Endothelial cell of umbilical vein (primary cell): ENCODE data around the gene MRPS6. TPM values are rescaled to one million over a fixed set of nuclear protein-coding genes. Genes with fewer than 3 reads are reported as not detected.
A peak's percentile ranks its signal among the peaks of the same experiment; 100 is the strongest.

Experiments used
- BruUV-seq: library from RNA; stranded (reverse); fragments of 400-500 nt; replicated peaks from 2 replicates; lab custom pipeline; 2021; lab: Mats Ljungman, UMichigan
- CTCF ChIA-PET: fragments of 300-600, 350-600 bp; sonication (Branson Sonifier 250); formaldehyde crosslinking; loops from one replicate; lab custom pipeline; 2021; ENCODE audit warnings: antibody characterized with exemption, inconsistent platforms; lab: Charles Lee
- POLR2A ChIA-PET: fragments of 300-600, 350-600 bp; sonication (Branson Sonifier 250); formaldehyde crosslinking; loops from one replicate; lab custom pipeline; 2021; ENCODE audit warnings: antibody characterized with exemption, inconsistent platforms; lab: Charles Lee
- DNase-seq: peaks from one replicate; pipeline ENCODE4 v3.0.0-alpha.2; 2011; ENCODE audit warnings: low read depth, low spot score
- FAIRE-seq: peaks from 2 replicates; lab custom pipeline; 2011; peaks lifted over from hg19 to GRCh38; lab: Jason Lieb, UNC
- H2AFZ ChIP-seq: 2 replicates; pipeline ENCODE4 v1.6.0; 2012; ENCODE audit warnings: low read depth, low read length, control low read depth, inconsistent platforms
- H3K27ac ChIP-seq: 2 replicates; pipeline ENCODE4 v1.5.1; 2011; ENCODE audit warnings: low read depth, mild to moderate bottlenecking, control low read depth, low read length, moderate library complexity; ENCODE audit not compliant: insufficient read depth
- H3K27me3 ChIP-seq, 2 experiments: 2 replicates each; pipeline versions ENCODE4 v1.6.0 to v1.6.1; 2011; ENCODE audit warnings: low read length in 2 of 2, mixed read lengths in 1 of 2; ENCODE audit not compliant: control insufficient read depth in 2 of 2, insufficient read depth in 2 of 2
- H3K36me3 ChIP-seq, 2 experiments: 2 replicates in 1 of 2; 3 replicates in 1 of 2; pipeline ENCODE4 v1.5.1; 2011; ENCODE audit warnings: low read length in 2 of 2, mild to moderate bottlenecking in 1 of 2, moderate library complexity in 1 of 2; ENCODE audit not compliant: control insufficient read depth in 2 of 2, insufficient read depth in 2 of 2; ENCODE audit errors: extremely low read depth in 1 of 2
- H3K4me1 ChIP-seq: 3 replicates; pipeline ENCODE4 v1.5.1; 2011; ENCODE audit warnings: mild to moderate bottlenecking, low read length; ENCODE audit not compliant: control insufficient read depth, insufficient read depth; ENCODE audit errors: extremely low read depth
- H3K4me2 ChIP-seq: 2 replicates; pipeline ENCODE4 v1.6.1; 2011; ENCODE audit warnings: low read length, control low read depth, mixed read lengths; ENCODE audit not compliant: insufficient read depth
- H3K4me3 ChIP-seq, 3 experiments: fragments of 200-600 bp in 1 of 3; sonication (generic), shearing (Covaris generic) in 1 of 3; replicated peaks in 1 of 3; 2 replicates each; pipeline ENCODE4 v1.5.1; 2011 to 2016; ENCODE audit warnings: control low read depth in 3 of 3, low read length in 3 of 3, mild to moderate bottlenecking in 2 of 3, inconsistent platforms in 1 of 3, low read depth in 1 of 3, moderate library complexity in 1 of 3; ENCODE audit not compliant: insufficient read depth in 1 of 3
- H3K79me2 ChIP-seq: 2 replicates; pipeline ENCODE4 v1.6.0; 2012; ENCODE audit warnings: low read length, inconsistent platforms; ENCODE audit not compliant: control insufficient read depth, insufficient read depth
- H3K9ac ChIP-seq: replicated peaks from 2 replicates; pipeline ENCODE3; 2011; ENCODE audit warnings: low read length, control low read depth; ENCODE audit not compliant: insufficient read depth; ENCODE audit errors: extremely low read depth
- H3K9me1 ChIP-seq: replicated peaks from 3 replicates; pipeline ENCODE4 v1.6.0; 2011; ENCODE audit warnings: mild to moderate bottlenecking, low read length; ENCODE audit not compliant: control insufficient read depth, insufficient read depth; ENCODE audit errors: extremely low read depth
- H3K9me3 ChIP-seq: replicated peaks from 2 replicates; pipeline ENCODE4 v1.5.1; 2012; ENCODE audit warnings: low read length, inconsistent platforms; ENCODE audit not compliant: control insufficient read depth, insufficient read depth
- H4K20me1 ChIP-seq: replicated peaks from 2 replicates; pipeline ENCODE3; 2011; ENCODE audit warnings: mild to moderate bottlenecking, low read length; ENCODE audit not compliant: control insufficient read depth, insufficient read depth; ENCODE audit errors: extremely low read depth
- CTCF ChIP-seq, 2 donors: IDR thresholded peaks; 1 replicate in 1 of 2; 2 replicates in 1 of 2; pipeline ENCODE4 v1.5.1; 2011; ENCODE audit warnings: low read length in 2 of 2, mild to moderate bottlenecking in 2 of 2, moderate library complexity in 2 of 2, control low read depth in 1 of 2, inconsistent platforms in 1 of 2, low read depth in 1 of 2; ENCODE audit not compliant: insufficient read depth in 1 of 2; ENCODE audit errors: extremely low read depth in 1 of 2
- EZH2 ChIP-seq: IDR thresholded peaks from 2 replicates; pipeline ENCODE4 v1.6.1; 2012; ENCODE audit warnings: borderline replicate concordance, low read depth, mild to moderate bottlenecking, moderate library complexity, low read length, inconsistent platforms; ENCODE audit not compliant: severe bottlenecking
- FOS ChIP-seq: IDR thresholded peaks from 2 replicates; pipeline ENCODE4 v1.6.1; 2011; ENCODE audit warnings: mild to moderate bottlenecking, low read length, moderate library complexity, borderline replicate concordance; ENCODE audit not compliant: insufficient read depth
- GATA2 ChIP-seq: IDR thresholded peaks from 2 replicates; pipeline ENCODE4 v1.7.0; 2011; ENCODE audit warnings: low read depth, mild to moderate bottlenecking, moderate library complexity, mixed read lengths, low read length; ENCODE audit not compliant: insufficient read length, insufficient read depth
- JUN ChIP-seq: IDR thresholded peaks from 2 replicates; pipeline ENCODE4 v1.6.1; 2011; ENCODE audit warnings: borderline replicate concordance, low read depth; ENCODE audit not compliant: insufficient read length, insufficient read depth
- MAX ChIP-seq: IDR thresholded peaks from 2 replicates; pipeline ENCODE4 v1.6.1; 2011; ENCODE audit not compliant: insufficient read depth, insufficient read length
- MYC ChIP-seq: IDR thresholded peaks from one replicate; pipeline ENCODE4 v1.6.1; 2011; ENCODE audit warnings: mild to moderate bottlenecking, low read depth, low read length
- POLR2A ChIP-seq: IDR thresholded peaks from 2 replicates; pipeline ENCODE4 v1.6.1; 2012; ENCODE audit warnings: low read depth, mild to moderate bottlenecking, control low read depth, low read length
- POLR2AphosphoS5 ChIP-seq: IDR thresholded peaks from 2 replicates; pipeline ENCODE4 v1.6.1; 2012; ENCODE audit warnings: low read depth, mild to moderate bottlenecking, control low read depth, low read length, moderate library complexity; ENCODE audit not compliant: insufficient read depth
- dilution Hi-C: fragments of 300-500 bp; cut with MboI; formaldehyde crosslinking; loops from one replicate; pipeline ENCODE4 v1.15.0; 2019; ENCODE audit warnings: low sequenced_read_pairs; ENCODE audit not compliant: extremely low pct_ligation_motif_present
- intact Hi-C: fragments of 100-400 bp; cut with micrococcal nuclease; formaldehyde crosslinking; loops from one replicate; pipeline ENCODE4 v1.10.0; 2022
- polyA plus RNA-seq, 4 experiments: library from polyadenylated mRNA; depleted of rRNA in 3 of 4; stranded (reverse) in 3 of 4; unstranded in 1 of 4; fragments of >200 nt; gene quantifications; 2 replicates each; pipeline versions ENCODE4 v1.2.1 to v1.2.3, GENCODE V29; 2011 to 2012; ENCODE audit warnings: missing spikeins in 1 of 4
- total RNA-seq: library from RNA; stranded (reverse); gene quantifications from 2 replicates; pipeline ENCODE4 v1.2.3, GENCODE V29; 2021

The MRPS6 gene
- total and polyA plus RNA-seq, 2 donors (not counting 3 experiments of a cell fraction or from before 2014, with no cell fraction given) = 19.8 to 37.2 TPM

GRCh38 chr21:34112316-34113033 lies 39.1 kb downstream of the MRPS6 start:
- DNase-seq (no peak), FAIRE-seq (no peak)
- dilution Hi-C loops = no loop called here
- Histone ChIP-seq H3K4me2 (no peak overlapping the region), H3K4me1 (no peaks in the 10 kb centered on the region), H3K9me3 (no peaks in the 10 kb centered on the region), H3K27me3 (no peaks in the 10 kb centered on the region), H3K79me2 (no peaks in the 10 kb centered on the region), H3K9me1 (no peaks in the 10 kb centered on the region), H3K9ac (no peak overlapping the region), H2AFZ (no peak overlapping the region), H3K4me3 (no peak overlapping the region), H3K36me3 (no peaks in the 10 kb centered on the region), H4K20me1 (no peaks in the 10 kb centered on the region), H3K27ac (no peak overlapping the region)
- POLR2A ChIA-PET = no interaction called here
- CTCF ChIA-PET = no interaction called here
- intact Hi-C loops = no loop called here
- TF ChIP-seq FOS = no peak
- TF ChIP-seq POLR2A = no peak
- TF ChIP-seq CTCF (IDR thresholded peaks at IDR 0.05; ENCODE audit: extremely low read depth in 1 of 2, insufficient read depth in 1 of 2, low read depth in 1 of 2, low read length in 2 of 2) = no peak
- no peak for TF ChIP-seq EZH2
- TF ChIP-seq MYC = no peak
- BruUV-seq = no TSS peak

- ChIA-PET CTCF (interaction anchor here (1.4 kb wide), 1 partner anchor 22 kb away, joined by 4 read pairs; no protein-coding TSS in a partner anchor), POLR2A (no interaction called here)
- FAIRE-seq = no peak
- peak; percentile 10 for DNase-seq
- dilution Hi-C loops = no loop called here
- Histone ChIP-seq H2AFZ (no peak overlapping the region), H3K4me2 (no peak overlapping the region), H3K4me3 (no peak overlapping the region), H3K4me1 (no peaks in the 10 kb centered on the region), H4K20me1 (no peaks in the 10 kb centered on the region), H3K9me3 (no peaks in the 10 kb centered on the region), H3K9me1 (no peaks in the 10 kb centered on the region), H3K79me2 (no peaks in the 10 kb centered on the region), H3K9ac (no peak overlapping the region), H3K27ac (no peak overlapping the region), H3K36me3 (no peaks in the 10 kb centered on the region), H3K27me3 (no peaks in the 10 kb centered on the region)
- no peak for TF ChIP-seq CTCF (IDR thresholded peaks at IDR 0.05; ENCODE audit: extremely low read depth in 1 of 2, insufficient read depth in 1 of 2, low read depth in 1 of 2, low read length in 2 of 2)
- no peak for TF ChIP-seq GATA2
- no peak for TF ChIP-seq EZH2
- TF ChIP-seq POLR2A = no peak
- TF ChIP-seq MYC = no peak
- TF ChIP-seq FOS = no peak
- TF ChIP-seq POLR2AphosphoS5 = no peak
- TF ChIP-seq MAX = no peak
- TF ChIP-seq JUN = no peak
- intact Hi-C loops = no loop called here
- BruUV-seq = no TSS peak
These were observed 40.5 kb downstream of the MRPS6 start for GRCh38 chr21:34113842-34114241.
